Measurements from ENCODE around the gene TAF11. TPM values are rescaled to one million over a fixed set of nuclear protein-coding genes. Genes with fewer than 3 reads are reported as not detected.

Gene TAF11
- polyA plus RNA-seq, 3 donors, result 22.9 to 29.9 (median 26.0) TPM

DNA sequence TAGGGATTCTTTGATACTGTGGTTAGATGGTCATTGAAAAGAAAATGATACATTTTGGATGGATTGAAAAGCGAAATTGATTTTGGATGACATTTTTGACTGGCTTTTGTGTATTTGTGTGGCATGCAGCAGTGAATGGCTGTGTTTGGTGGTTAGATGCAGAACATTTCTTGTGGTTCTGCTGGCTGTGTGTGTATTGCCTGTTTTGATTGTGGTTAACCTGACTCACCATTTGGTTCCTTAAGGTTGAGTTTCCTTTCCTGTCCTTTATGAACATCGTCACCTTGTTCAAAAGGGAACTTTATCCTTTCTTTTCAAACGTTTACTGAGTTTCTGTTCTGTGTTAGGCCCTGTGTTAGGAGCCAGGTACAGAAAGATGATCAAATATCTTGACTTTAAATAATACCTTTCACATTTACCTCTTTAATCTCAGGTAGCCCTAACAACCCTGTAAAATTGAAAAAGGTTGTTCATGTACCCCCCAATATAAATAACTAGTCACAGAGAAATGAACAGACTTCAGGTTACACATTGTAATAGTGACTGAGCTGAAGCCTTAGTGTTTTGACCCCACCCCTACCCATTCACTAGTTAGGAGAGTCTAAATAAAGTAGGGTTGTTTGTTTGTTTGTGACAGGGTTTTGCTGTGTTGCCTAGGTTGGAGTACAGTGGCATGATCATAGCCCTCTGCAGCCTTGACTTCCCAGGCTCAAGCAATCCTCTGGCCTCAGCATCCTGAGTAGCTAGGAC, 25.0 kb upstream of the TAF11 start:
- DNase-seq, result peak in 1 of 3 donors; percentile 8
- Histone ChIP-seq H3K4me1 (ENCODE audit: control insufficient read depth in 1 of 2, insufficient read depth in 2 of 2, low read length in 2 of 2) (peaks cover 0 to 5% of the 10 kb centered on the region in 2 donors), H3K79me2 (ENCODE audit: insufficient read depth, low read length) (peaks cover 88% of the 10 kb centered on the region), H3K9ac (ENCODE audit: insufficient read depth, low read length, poor library complexity, severe bottlenecking) (no peak overlapping the region), H2AFZ (ENCODE audit: insufficient read depth, low read depth, low read length, poor library complexity, severe bottlenecking) (no peak overlapping the region), H3K4me2 (replicated peaks; ENCODE audit: extremely low read depth, low read length, poor library complexity, severe bottlenecking) (no peak overlapping the region), H3K36me3 (replicated peaks in 1 of 2; ENCODE audit: control insufficient read depth in 1 of 2, insufficient read depth in 2 of 2, low read length in 2 of 2) (peaks cover 0 to 8% of the 10 kb centered on the region in 2 donors), H3K4me3 (replicated peaks in 1 of 3; ENCODE audit: low read depth in 2 of 3, low read length in 3 of 3) (no peak overlapping the region), H4K20me1 (ENCODE audit: insufficient read depth, low read length) (peaks cover 99% of the 10 kb centered on the region), H3K27ac (ENCODE audit: low read depth in 1 of 2, low read length in 2 of 2) (peak overlapping the region in 1 of 2 donors; percentile 3), H3K9me3 (replicated peaks in 1 of 2; ENCODE audit: control insufficient read depth in 1 of 2, insufficient read depth in 1 of 2, low read length in 2 of 2) (no peaks in the 10 kb centered on the region), H3K27me3 (ENCODE audit: control insufficient read depth in 2 of 2, insufficient read depth in 2 of 2, low read length in 2 of 2) (no peaks in the 10 kb centered on the region)
- intact Hi-C loops (cut with micrococcal nuclease), result no loop called here
- H3K27ac Mint-ChIP-seq, result peak overlapping the region in 1 of 7 donors; percentile 21
- H3K27me3 Mint-ChIP-seq (ENCODE audit: low read depth in 3 of 3), result no peaks in the 10 kb centered on the region
- no peak overlapping the region for H3K4me3 Mint-ChIP-seq
- H3K36me3 Mint-ChIP-seq, result peaks cover under 1% of the 10 kb centered on the region in 2 donors
- peaks cover 0 to 1% (median 0%) of the 10 kb centered on the region in 7 donors for H3K9me3 Mint-ChIP-seq
- TF ChIP-seq, protein P1, sequence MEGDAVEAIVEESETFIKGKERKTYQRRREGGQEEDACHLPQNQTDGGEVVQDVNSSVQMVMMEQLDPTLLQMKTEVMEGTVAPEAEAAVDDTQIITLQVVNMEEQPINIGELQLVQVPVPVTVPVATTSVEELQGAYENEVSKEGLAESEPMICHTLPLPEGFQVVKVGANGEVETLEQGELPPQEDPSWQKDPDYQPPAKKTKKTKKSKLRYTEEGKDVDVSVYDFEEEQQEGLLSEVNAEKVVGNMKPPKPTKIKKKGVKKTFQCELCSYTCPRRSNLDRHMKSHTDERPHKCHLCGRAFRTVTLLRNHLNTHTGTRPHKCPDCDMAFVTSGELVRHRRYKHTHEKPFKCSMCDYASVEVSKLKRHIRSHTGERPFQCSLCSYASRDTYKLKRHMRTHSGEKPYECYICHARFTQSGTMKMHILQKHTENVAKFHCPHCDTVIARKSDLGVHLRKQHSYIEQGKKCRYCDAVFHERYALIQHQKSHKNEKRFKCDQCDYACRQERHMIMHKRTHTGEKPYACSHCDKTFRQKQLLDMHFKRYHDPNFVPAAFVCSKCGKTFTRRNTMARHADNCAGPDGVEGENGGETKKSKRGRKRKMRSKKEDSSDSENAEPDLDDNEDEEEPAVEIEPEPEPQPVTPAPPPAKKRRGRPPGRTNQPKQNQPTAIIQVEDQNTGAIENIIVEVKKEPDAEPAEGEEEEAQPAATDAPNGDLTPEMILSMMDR (IDR thresholded peaks at IDR 0.05), result no peak
- H3K4me1 Mint-ChIP-seq, result peaks cover 34% of the 10 kb centered on the region
- 33% methylated on average over 1 of the region's 3 CpGs for WGBS (ENCODE audit: insufficient coverage)

DNA sequence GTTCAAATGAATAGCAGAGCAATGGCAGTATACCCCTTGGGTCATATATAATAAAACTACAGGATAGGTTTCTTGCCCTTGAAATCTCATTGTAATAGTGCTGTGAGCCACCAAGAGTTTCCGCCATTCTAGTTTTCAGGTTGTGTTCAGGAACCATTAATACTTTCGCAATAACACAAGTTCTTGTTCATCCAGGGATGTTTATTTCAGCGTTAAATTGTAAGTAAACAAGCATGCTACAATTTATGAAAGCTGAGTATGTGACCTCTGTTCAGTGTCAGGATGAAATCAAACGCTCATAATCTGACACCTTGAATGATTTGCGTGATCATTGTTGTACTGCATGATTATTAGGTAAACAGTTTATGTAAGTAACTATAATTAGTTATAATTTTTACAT, 24.0 kb upstream of the TAF11 start:
- no peak overlapping the region for H3K4me3 ChIP-seq (replicated peaks in 1 of 3; ENCODE audit: low read depth in 2 of 3, low read length in 3 of 3)
- WGBS (ENCODE audit: insufficient coverage), result no CpG with 5 or more reads among the region's 5 CpGs
- TF ChIP-seq, protein P1 (IDR thresholded peaks at IDR 0.05), result no peak
- peaks cover 0 to 1% (median 0%) of the 10 kb centered on the region in 7 donors for H3K9me3 Mint-ChIP-seq
- no peak overlapping the region for H3K27ac Mint-ChIP-seq
- H3K79me2 ChIP-seq (ENCODE audit: insufficient read depth, low read length), result peaks cover 95% of the 10 kb centered on the region
- no peak overlapping the region for H3K9ac ChIP-seq (ENCODE audit: insufficient read depth, low read length, poor library complexity, severe bottlenecking)
- H3K36me3 ChIP-seq (replicated peaks in 1 of 2; ENCODE audit: control insufficient read depth in 1 of 2, insufficient read depth in 2 of 2, low read length in 2 of 2), result peaks cover 0 to 7% of the 10 kb centered on the region in 2 donors
- H3K36me3 Mint-ChIP-seq, result no peaks in the 10 kb centered on the region
- DNase-seq, result no peak
- no peak overlapping the region for H3K4me2 ChIP-seq (replicated peaks; ENCODE audit: extremely low read depth, low read length, poor library complexity, severe bottlenecking)
- H3K27me3 ChIP-seq (ENCODE audit: control insufficient read depth in 2 of 2, insufficient read depth in 2 of 2, low read length in 2 of 2), result no peaks in the 10 kb centered on the region
- no peak overlapping the region for H3K4me3 Mint-ChIP-seq
- no peaks in the 10 kb centered on the region for H3K27me3 Mint-ChIP-seq (ENCODE audit: low read depth in 3 of 3)
- no peak overlapping the region for H2AFZ ChIP-seq (ENCODE audit: insufficient read depth, low read depth, low read length, poor library complexity, severe bottlenecking)
- no peak overlapping the region for H3K27ac ChIP-seq (ENCODE audit: low read depth in 1 of 2, low read length in 2 of 2)
- peaks cover 99% of the 10 kb centered on the region for H4K20me1 ChIP-seq (ENCODE audit: insufficient read depth, low read length)
- H3K4me1 ChIP-seq (ENCODE audit: control insufficient read depth in 1 of 2, insufficient read depth in 2 of 2, low read length in 2 of 2), result peaks cover 5 to 8% of the 10 kb centered on the region in 2 donors
- H3K9me3 ChIP-seq (replicated peaks in 1 of 2; ENCODE audit: control insufficient read depth in 1 of 2, insufficient read depth in 1 of 2, low read length in 2 of 2), result no peaks in the 10 kb centered on the region
- intact Hi-C loops (cut with micrococcal nuclease), result no loop called here
- H3K4me1 Mint-ChIP-seq, result peaks cover 29% of the 10 kb centered on the region
